SKM-1 treated with dmso at 0.1 percent for 144 hours (cell line): ENCODE results near the gene PTGFRN.
"Not testable (repeated sequence)": the region's sequence is repeated elsewhere in the genome, so short reads cannot be mapped to it uniquely, and the experiment has no call there.

ENCODE experiments used
- DNase-seq: peaks from one replicate; lab custom pipeline; 2025; ENCODE audit not compliant: unreplicated experiment; lab: John Stamatoyannopoulos, UW

Gene PTGFRN

GRCh38 chr1:116966791-116967190, 57.1 kb downstream of the PTGFRN start:
- no peak for DNase-seq

- no peak for DNase-seq
These were observed 59.0 kb downstream of the PTGFRN start for GRCh38 chr1:116968724-116969123.

- DNase-seq, result no peak
These were observed 61.6 kb downstream of the PTGFRN start for GRCh38 chr1:116971258-116971860.

- DNase-seq, result no peak
These were observed 62.4 kb downstream of the PTGFRN start for GRCh38 chr1:116971965-116972673.

- no peak for DNase-seq
These were observed 62.9 kb downstream of the PTGFRN start for GRCh38 chr1:116972674-116973030.

GRCh38 chr1:116980309-116980708, 70.6 kb downstream of the PTGFRN start:
- DNase-seq, result not testable (repeated sequence)

GRCh38 chr1:116981521-116982037, 71.9 kb downstream of the PTGFRN start:
- DNase-seq, result no peak

GRCh38 chr1:116982319-116983004, 72.7 kb downstream of the PTGFRN start:
- DNase-seq, result no peak

- DNase-seq, result no peak
These were observed 73.4 kb downstream of the PTGFRN start for GRCh38 chr1:116983112-116983511.

GRCh38 chr1:116983678-116984077, 74.0 kb downstream of the PTGFRN start:
- no peak for DNase-seq

GRCh38 chr1:116984406-116985160, 74.9 kb downstream of the PTGFRN start:
- DNase-seq, result no peak

- no peak for DNase-seq
These were observed 76.9 kb downstream of the PTGFRN start for GRCh38 chr1:116986421-116987255.

GRCh38 chr1:116987256-116987555, 77.5 kb downstream of the PTGFRN start:
- no peak for DNase-seq

- DNase-seq, result no peak
These were observed 78.5 kb downstream of the PTGFRN start for GRCh38 chr1:116988248-116988647.

GRCh38 chr1:116988908-116989307, 79.2 kb downstream of the PTGFRN start:
- no peak for DNase-seq

GRCh38 chr1:116989835-116990234, 80.1 kb downstream of the PTGFRN start:
- DNase-seq, result no peak

- DNase-seq, result peak; percentile 83
These were observed 81.0 kb downstream of the PTGFRN start for GRCh38 chr1:116990612-116991151.

- DNase-seq, result peak; percentile 55
These were observed 81.6 kb downstream of the PTGFRN start for GRCh38 chr1:116991171-116991845.

GRCh38 chr1:116991918-116992317, 82.2 kb downstream of the PTGFRN start:
- DNase-seq, result no peak

GRCh38 chr1:116993286-116993685, 83.6 kb downstream of the PTGFRN start:
- DNase-seq, result no peak
